Esophagus mucosa (tissue), 1 donor: ENCODE data around the gene NTM. TPM values are rescaled to one million over a fixed set of nuclear protein-coding genes. Genes with fewer than 3 reads are reported as not detected.
"Not testable (repeated sequence)": the region's sequence is repeated elsewhere in the genome, so short reads cannot be mapped to it uniquely, and the experiment has no call there.

Experiments used
- ATAC-seq: fragments of 200-7000 bp; cut with Tn5 transposase; one replicate; pipeline ENCODE4 v1.9.1; 2020
- total RNA-seq: library from RNA; stranded (reverse); gene quantifications from one replicate; pipeline ENCODE4 v1.2.4, GENCODE V29; 2023
- donor health status: DM: yes; HTN: yes; CAD: no.

Gene NTM
- total RNA-seq, 1 donor from 2014 or later = 0.92 TPM

- no peak for ATAC-seq
Observed at GRCh38 chr11:132054822-132055221, 684.4 kb downstream of the NTM start.

- ATAC-seq = no peak
Observed at GRCh38 chr11:132055296-132055695, 684.9 kb downstream of the NTM start.

- ATAC-seq = no peak
Observed at GRCh38 chr11:132056689-132057088, 686.3 kb downstream of the NTM start.

- ATAC-seq = no peak
Observed at GRCh38 chr11:132057266-132057665, 686.9 kb downstream of the NTM start.

- no peak for ATAC-seq
Observed at GRCh38 chr11:132058211-132058772, 687.9 kb downstream of the NTM start.

- no peak for ATAC-seq
Observed at GRCh38 chr11:132060567-132060966, 690.2 kb downstream of the NTM start.

- no peak for ATAC-seq
Observed at GRCh38 chr11:132062031-132062430, 691.6 kb downstream of the NTM start.

- no peak for ATAC-seq
Observed at GRCh38 chr11:132062541-132062940, 692.1 kb downstream of the NTM start.

- no peak for ATAC-seq
Observed at GRCh38 chr11:132064987-132065620, 694.7 kb downstream of the NTM start.

GRCh38 chr11:132068556-132068955, 698.1 kb downstream of the NTM start:
- no peak for ATAC-seq

- not testable (repeated sequence) for ATAC-seq
Observed at GRCh38 chr11:132069593-132069992, 699.2 kb downstream of the NTM start.

- not testable (repeated sequence) for ATAC-seq
Observed at GRCh38 chr11:132070907-132071306, 700.5 kb downstream of the NTM start.

- no peak for ATAC-seq
Observed at GRCh38 chr11:132072044-132072857, 701.8 kb downstream of the NTM start.

- no peak for ATAC-seq
Observed at GRCh38 chr11:132072858-132073211, 702.4 kb downstream of the NTM start.

GRCh38 chr11:132073787-132074186, 703.4 kb downstream of the NTM start:
- ATAC-seq = no peak

GRCh38 chr11:132075447-132075846, 705.0 kb downstream of the NTM start:
- no peak for ATAC-seq

GRCh38 chr11:132077416-132077815, 707.0 kb downstream of the NTM start:
- no peak for ATAC-seq

- ATAC-seq = no peak
Observed at GRCh38 chr11:132078264-132079076, 708.1 kb downstream of the NTM start.

- ATAC-seq = no peak
Observed at GRCh38 chr11:132080127-132080526, 709.7 kb downstream of the NTM start.

GRCh38 chr11:132082566-132082965, 712.2 kb downstream of the NTM start:
- no peak for ATAC-seq

- ATAC-seq = no peak
Observed at GRCh38 chr11:132084433-132084832, 714.0 kb downstream of the NTM start.

- ATAC-seq = no peak
Observed at GRCh38 chr11:132087148-132087547, 716.7 kb downstream of the NTM start.

- ATAC-seq = no peak
Observed at GRCh38 chr11:132088551-132088950, 718.1 kb downstream of the NTM start.
